A549 (cell line): ENCODE measurements around the gene VCX3A. TPM values are rescaled to one million over a fixed set of nuclear protein-coding genes. Genes with fewer than 3 reads are reported as not detected.

Experiments used
- ATAC-seq, 2 experiments: fragments of 200-7000 bp in 1 of 2; fragments of >200 bp in 1 of 2; cut with Nextera tagmentation in 1 of 2; cut with Tn5 transposase in 1 of 2; 3 replicates each; pipeline versions ENCODE4 v1.8.0 to v1.9.1; 2018 to 2020; ENCODE audit warnings: mild to moderate bottlenecking in 1 of 2, moderate library complexity in 1 of 2
- CTCF ChIA-PET: fragments of 300-600 bp; sonication (Branson Sonifier 250); formaldehyde crosslinking; extraction: SDS; loops from one replicate; lab custom pipeline; 2021; ENCODE audit warnings: antibody characterized with exemption, inconsistent platforms; lab: Yijun Ruan, JAX
- POLR2A ChIA-PET: fragments of 350-600 bp; formaldehyde crosslinking; extraction: SDS; loops from one replicate; lab custom pipeline; 2021; ENCODE audit warnings: antibody characterized with exemption, inconsistent platforms; lab: Yijun Ruan, JAX
- DNase-seq, 2 experiments: peaks; one replicate each; pipeline versions ENCODE4 v3.0.0 to v3.0.0-alpha.2; 2011 to 2016; ENCODE audit warnings: low read depth in 1 of 2, low spot score in 1 of 2
- FAIRE-seq: peaks from 2 replicates; lab custom pipeline; 2011; peaks lifted over from hg19 to GRCh38; lab: Jason Lieb, UNC
- H3K27ac ChIP-seq, 2 experiments: fragments of >200 bp; sonication (Bioruptor Twin); formaldehyde crosslinking; 3 replicates each; pipeline ENCODE4 v1.5.1; 2016 to 2017
- H3K4me1 ChIP-seq: fragments of >200 bp; sonication (Bioruptor Twin); formaldehyde crosslinking; 3 replicates; pipeline ENCODE4 v1.6.1; 2016
- H3K4me2 ChIP-seq: fragments of >200 bp; sonication (Bioruptor Twin); formaldehyde crosslinking; 3 replicates; pipeline ENCODE4 v1.6.1; 2016
- H3K4me3 ChIP-seq: fragments of >200 bp; sonication (Bioruptor Twin); formaldehyde crosslinking; 3 replicates; pipeline ENCODE4 v1.5.1; 2016
- H3K9me3 ChIP-seq: fragments of >200 bp; sonication (Bioruptor Twin); formaldehyde crosslinking; 3 replicates; pipeline ENCODE4 v1.6.1; 2016
- BCL3 ChIP-seq: fragments of >200 bp; sonication (Bioruptor Twin); formaldehyde crosslinking; IDR thresholded peaks from 3 replicates; pipeline ENCODE4 v1.6.1; 2016
- CBX2 ChIP-seq: fragments of 200-600 bp; sonication (generic); IDR thresholded peaks from 2 replicates; pipeline ENCODE4 v1.6.1; 2016; ENCODE audit warnings: low read depth, mild to moderate bottlenecking, borderline replicate concordance
- CEBPB ChIP-seq, 2 experiments: fragments of >200 bp in 1 of 2; sonication (Bioruptor Twin) in 1 of 2; formaldehyde crosslinking in 1 of 2; IDR thresholded peaks; 2 replicates each; pipeline ENCODE4 v1.6.1; 2012 to 2016
- CHD2 ChIP-seq: fragments of 150-350 bp; IDR thresholded peaks from 2 replicates; pipeline ENCODE4 v1.6.1; 2014; ENCODE audit warnings: low read length; ENCODE audit not compliant: partially characterized antibody
- E2F6 ChIP-seq: IDR thresholded peaks from 2 replicates; pipeline ENCODE4 v1.6.1; 2012; ENCODE audit warnings: low read depth, borderline replicate concordance
- EHF ChIP-seq: fragments of 250-450 bp; sonication (Bioruptor Pico); IDR thresholded peaks from 2 replicates; pipeline ENCODE4 v1.5.0; 2020; ENCODE audit warnings: mild to moderate bottlenecking
- FOSB ChIP-seq: fragments of 250-450 bp; sonication (Bioruptor Pico); IDR thresholded peaks from 2 replicates; pipeline ENCODE4 v1.5.0; 2020; ENCODE audit warnings: mild to moderate bottlenecking, moderate library complexity
- HEYL ChIP-seq: fragments of 250-450 bp; sonication (Bioruptor Pico); IDR thresholded peaks from 2 replicates; pipeline ENCODE4 v1.8.0; 2021; ENCODE audit warnings: mild to moderate bottlenecking, moderate library complexity
- HOXB13 ChIP-seq: fragments of 250-450 bp; sonication (Bioruptor Pico); IDR thresholded peaks from 2 replicates; pipeline ENCODE4 v1.5.0; 2020; ENCODE audit warnings: low read depth, mild to moderate bottlenecking, moderate library complexity
- JUN ChIP-seq, 2 experiments: fragments of >200 bp; sonication (Bioruptor Twin); formaldehyde crosslinking; IDR thresholded peaks; 2 replicates in 1 of 2; 3 replicates in 1 of 2; pipeline ENCODE4 v1.6.1; 2016 to 2017
- KDM1A ChIP-seq: fragments of 200-600 bp; sonication (generic); IDR thresholded peaks from 2 replicates; pipeline ENCODE4 v1.6.1; 2016; ENCODE audit warnings: low read depth, mild to moderate bottlenecking
- MAFK ChIP-seq: fragments of 450-650 bp; IDR thresholded peaks from 2 replicates; pipeline ENCODE4 v1.6.1; 2014; ENCODE audit not compliant: partially characterized antibody
- MAZ ChIP-seq: fragments of 150-350 bp; IDR thresholded peaks from 2 replicates; pipeline ENCODE4 v1.6.1; 2014; ENCODE audit warnings: antibody characterized with exemption, low read depth, low read length, borderline replicate concordance
- NFE2L2 ChIP-seq: fragments of 150-350 bp; conservative IDR thresholded peaks from 2 replicates; pipeline ENCODE4 v1.6.1; 2014; ENCODE audit warnings: low read length
- NR3C1 ChIP-seq: fragments of >200 bp; sonication (Bioruptor Twin); formaldehyde crosslinking; IDR thresholded peaks from 3 replicates; pipeline ENCODE4 v1.6.1; 2017
- POLR2A ChIP-seq: IDR thresholded peaks from 2 replicates; pipeline ENCODE4 v1.6.1; 2012; ENCODE audit warnings: mild to moderate bottlenecking, low read length
- RARB ChIP-seq: fragments of 250-450 bp; sonication (Bioruptor Pico); IDR thresholded peaks from 2 replicates; pipeline ENCODE4 v1.8.0; 2021; ENCODE audit warnings: mild to moderate bottlenecking, moderate library complexity
- RCOR1 ChIP-seq: fragments of 150-350 bp; IDR thresholded peaks from 2 replicates; pipeline ENCODE4 v1.6.1; 2014; ENCODE audit warnings: antibody characterized with exemption, low read length, low read depth
- RFX5 ChIP-seq: fragments of 450-650 bp; IDR thresholded peaks from 2 replicates; pipeline ENCODE4 v1.7.1; 2014; ENCODE audit warnings: antibody characterized with exemption, mild to moderate bottlenecking, moderate library complexity
- RNF2 ChIP-seq: fragments of 200-600 bp; sonication (generic); IDR thresholded peaks from 2 replicates; pipeline ENCODE4 v1.6.1; 2016; ENCODE audit warnings: low read depth, mild to moderate bottlenecking, antibody characterized with exemption, moderate library complexity, borderline replicate concordance
- USF2 ChIP-seq: fragments of 450-650 bp; IDR thresholded peaks from 2 replicates; pipeline ENCODE4 v1.6.1; 2014; ENCODE audit warnings: antibody characterized with exemption
- ZC3H11A ChIP-seq: fragments of 450-650 bp; IDR thresholded peaks from 2 replicates; pipeline ENCODE4 v1.6.1; 2014; ENCODE audit warnings: antibody characterized with exemption, mild to moderate bottlenecking
- ZNF302 ChIP-seq: fragments of 250-450 bp; sonication (Bioruptor Pico); IDR thresholded peaks from 2 replicates; pipeline ENCODE4 v1.9.0; 2021; ENCODE audit warnings: inconsistent platforms, mild to moderate bottlenecking, moderate library complexity
- WGBS: methylation state at CpG from one replicate; pipeline ENCODE4 v1.1.6; 2017; ENCODE audit errors: missing lambda C conversion rate; 5-methylcytosine and 5-hydroxymethylcytosine counted together
- polyA plus RNA-seq, 4 experiments: library from polyadenylated mRNA; depleted of rRNA in 3 of 4; stranded (reverse); fragments of >200 nt; fragmentation: RNase III in 1 of 4; extraction: RNeasy Plus Mini Kit Qiagen cat#74134 plus additional on column Dnase treatment in 1 of 4; gene quantifications; 2 replicates in 3 of 4; 3 replicates in 1 of 4; pipeline ENCODE4 v1.2.3, GENCODE V29; 2011 to 2017
- TF ChIP-seq, protein P1 (sequence below): fragments of 200-600 bp; sonication (generic); IDR thresholded peaks from 2 replicates; pipeline ENCODE4 v1.6.1; 2016; ENCODE audit warnings: antibody characterized with exemption, mild to moderate bottlenecking, moderate library complexity
- TF ChIP-seq, protein P2 (sequence below): fragments of >200 bp; sonication (Bioruptor Twin); formaldehyde crosslinking; IDR thresholded peaks from 2 replicates; pipeline ENCODE4 v1.6.1; 2016

The VCX3A gene
- polyA plus RNA-seq, 2 of the 4 experiments (the other 2 are of a cell fraction): not detected

- H3K9me3 ChIP-seq: no peaks in the 10 kb centered on the region
- TF ChIP-seq POLR2A: no peak
- no peak for TF ChIP-seq NR3C1
- TF ChIP-seq RCOR1: no peak
- TF ChIP-seq RARB (CRISPR knock-in tag): no peak
- no peak for TF ChIP-seq HOXB13 (CRISPR knock-in tag)
- no peak for TF ChIP-seq CBX2
- no peak for TF ChIP-seq ZC3H11A
- TF ChIP-seq RFX5: no peak
- TF ChIP-seq USF2: no peak
- no peak for TF ChIP-seq RNF2
- no peak for TF ChIP-seq FOSB (CRISPR knock-in tag)
- TF ChIP-seq, all 56 proteins: peak for 0
- no peak for ATAC-seq
- POLR2A ChIA-PET: no interaction called here
- Histone ChIP-seq H3K4me2 (no peak overlapping the region), H3K27ac (no peak overlapping the region), H3K4me3 (no peak overlapping the region), H3K4me1 (no peaks in the 10 kb centered on the region)
- 17% methylated on average over 4 of the region's 4 CpGs for WGBS
- DNase-seq: no peak
- CTCF ChIA-PET: no interaction called here
- FAIRE-seq: no peak
Observed at GRCh38 chrX:6506444-6506843, 28.5 kb downstream of the VCX3A start.

- DNase-seq: no peak
- Histone ChIP-seq H3K4me3 (no peak overlapping the region), H3K9me3 (no peaks in the 10 kb centered on the region), H3K4me1 (no peaks in the 10 kb centered on the region), H3K4me2 (no peak overlapping the region), H3K27ac (no peak overlapping the region)
- 5% methylated on average over 2 of the region's 2 CpGs for WGBS
- ChIA-PET POLR2A (no interaction called here), CTCF (no interaction called here)
- ATAC-seq: no peak
- FAIRE-seq: no peak
- no peak for TF ChIP-seq HOXB13 (CRISPR knock-in tag)
- no peak for TF ChIP-seq CHD2
- no peak for TF ChIP-seq RCOR1
- TF ChIP-seq MAFK: no peak
- no peak for TF ChIP-seq RFX5
- TF ChIP-seq, protein P1, sequence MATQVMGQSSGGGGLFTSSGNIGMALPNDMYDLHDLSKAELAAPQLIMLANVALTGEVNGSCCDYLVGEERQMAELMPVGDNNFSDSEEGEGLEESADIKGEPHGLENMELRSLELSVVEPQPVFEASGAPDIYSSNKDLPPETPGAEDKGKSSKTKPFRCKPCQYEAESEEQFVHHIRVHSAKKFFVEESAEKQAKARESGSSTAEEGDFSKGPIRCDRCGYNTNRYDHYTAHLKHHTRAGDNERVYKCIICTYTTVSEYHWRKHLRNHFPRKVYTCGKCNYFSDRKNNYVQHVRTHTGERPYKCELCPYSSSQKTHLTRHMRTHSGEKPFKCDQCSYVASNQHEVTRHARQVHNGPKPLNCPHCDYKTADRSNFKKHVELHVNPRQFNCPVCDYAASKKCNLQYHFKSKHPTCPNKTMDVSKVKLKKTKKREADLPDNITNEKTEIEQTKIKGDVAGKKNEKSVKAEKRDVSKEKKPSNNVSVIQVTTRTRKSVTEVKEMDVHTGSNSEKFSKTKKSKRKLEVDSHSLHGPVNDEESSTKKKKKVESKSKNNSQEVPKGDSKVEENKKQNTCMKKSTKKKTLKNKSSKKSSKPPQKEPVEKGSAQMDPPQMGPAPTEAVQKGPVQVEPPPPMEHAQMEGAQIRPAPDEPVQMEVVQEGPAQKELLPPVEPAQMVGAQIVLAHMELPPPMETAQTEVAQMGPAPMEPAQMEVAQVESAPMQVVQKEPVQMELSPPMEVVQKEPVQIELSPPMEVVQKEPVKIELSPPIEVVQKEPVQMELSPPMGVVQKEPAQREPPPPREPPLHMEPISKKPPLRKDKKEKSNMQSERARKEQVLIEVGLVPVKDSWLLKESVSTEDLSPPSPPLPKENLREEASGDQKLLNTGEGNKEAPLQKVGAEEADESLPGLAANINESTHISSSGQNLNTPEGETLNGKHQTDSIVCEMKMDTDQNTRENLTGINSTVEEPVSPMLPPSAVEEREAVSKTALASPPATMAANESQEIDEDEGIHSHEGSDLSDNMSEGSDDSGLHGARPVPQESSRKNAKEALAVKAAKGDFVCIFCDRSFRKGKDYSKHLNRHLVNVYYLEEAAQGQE: no peak
- TF ChIP-seq MAZ: no peak
- no peak for TF ChIP-seq EHF (CRISPR knock-in tag)
- TF ChIP-seq E2F6: no peak
- TF ChIP-seq KDM1A: no peak
- TF ChIP-seq ZNF302: no peak
- TF ChIP-seq BCL3: no peak
- TF ChIP-seq NFE2L2: no peak
- no peak for TF ChIP-seq CEBPB (IDR thresholded peaks at IDR 0.05)
- TF ChIP-seq HEYL (CRISPR knock-in tag): no peak
- TF ChIP-seq, protein P2, sequence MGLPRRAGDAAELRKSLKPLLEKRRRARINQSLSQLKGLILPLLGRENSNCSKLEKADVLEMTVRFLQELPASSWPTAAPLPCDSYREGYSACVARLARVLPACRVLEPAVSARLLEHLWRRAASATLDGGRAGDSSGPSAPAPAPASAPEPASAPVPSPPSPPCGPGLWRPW: no peak
- TF ChIP-seq JUN (IDR thresholded peaks at IDR 0.05): no peak
Observed at GRCh38 chrX:6505960-6506359, 29.0 kb downstream of the VCX3A start.
